Mammary epithelial cell (primary cell): ENCODE data around the gene SLC35E2B.
"Not testable (repeated sequence)": the region's sequence is repeated elsewhere in the genome, so short reads cannot be mapped to it uniquely, and the experiment has no call there.

Experiments used
- EZH2 ChIP-seq: IDR thresholded peaks from 2 replicates; pipeline ENCODE4 v1.6.1; 2012; ENCODE audit warnings: low read length, inconsistent platforms, borderline replicate concordance
- TF ChIP-seq, protein P1 (sequence below), 2 donors: IDR thresholded peaks in 1 of 2; conservative IDR thresholded peaks in 1 of 2; 2 replicates each; pipeline ENCODE4 v1.5.1; 2011 to 2012; ENCODE audit warnings: inconsistent platforms in 2 of 2, low read length in 2 of 2, mild to moderate bottlenecking in 2 of 2, control low read depth in 1 of 2, low read depth in 1 of 2; ENCODE audit not compliant: insufficient read depth in 1 of 2; ENCODE audit errors: extremely low read depth in 1 of 2

- TF ChIP-seq, protein P1, sequence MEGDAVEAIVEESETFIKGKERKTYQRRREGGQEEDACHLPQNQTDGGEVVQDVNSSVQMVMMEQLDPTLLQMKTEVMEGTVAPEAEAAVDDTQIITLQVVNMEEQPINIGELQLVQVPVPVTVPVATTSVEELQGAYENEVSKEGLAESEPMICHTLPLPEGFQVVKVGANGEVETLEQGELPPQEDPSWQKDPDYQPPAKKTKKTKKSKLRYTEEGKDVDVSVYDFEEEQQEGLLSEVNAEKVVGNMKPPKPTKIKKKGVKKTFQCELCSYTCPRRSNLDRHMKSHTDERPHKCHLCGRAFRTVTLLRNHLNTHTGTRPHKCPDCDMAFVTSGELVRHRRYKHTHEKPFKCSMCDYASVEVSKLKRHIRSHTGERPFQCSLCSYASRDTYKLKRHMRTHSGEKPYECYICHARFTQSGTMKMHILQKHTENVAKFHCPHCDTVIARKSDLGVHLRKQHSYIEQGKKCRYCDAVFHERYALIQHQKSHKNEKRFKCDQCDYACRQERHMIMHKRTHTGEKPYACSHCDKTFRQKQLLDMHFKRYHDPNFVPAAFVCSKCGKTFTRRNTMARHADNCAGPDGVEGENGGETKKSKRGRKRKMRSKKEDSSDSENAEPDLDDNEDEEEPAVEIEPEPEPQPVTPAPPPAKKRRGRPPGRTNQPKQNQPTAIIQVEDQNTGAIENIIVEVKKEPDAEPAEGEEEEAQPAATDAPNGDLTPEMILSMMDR (conservative IDR thresholded peaks at IDR 0.05 in 1 of 2, IDR thresholded peaks at IDR 0.05 in 1 of 2; ENCODE audit: extremely low read depth in 1 of 2, insufficient read depth in 1 of 2, low read depth in 1 of 2, low read length in 2 of 2), result not testable (repeated sequence)
- not testable (repeated sequence) for TF ChIP-seq EZH2
Observed at GRCh38 chr1:1692324-1692713, 276 bp downstream of the SLC35E2B start.
